GM12873 (cell line): ENCODE measurements around the gene ATP9B.

Experiments used
- TF ChIP-seq, protein P1 (sequence below): IDR thresholded peaks from 2 replicates; pipeline ENCODE4 v1.5.1; 2012; ENCODE audit warnings: low read depth, mild to moderate bottlenecking, moderate library complexity, low read length, control low read depth; ENCODE audit not compliant: insufficient read depth; ENCODE audit errors: missing control alignments

Gene ATP9B

DNA sequence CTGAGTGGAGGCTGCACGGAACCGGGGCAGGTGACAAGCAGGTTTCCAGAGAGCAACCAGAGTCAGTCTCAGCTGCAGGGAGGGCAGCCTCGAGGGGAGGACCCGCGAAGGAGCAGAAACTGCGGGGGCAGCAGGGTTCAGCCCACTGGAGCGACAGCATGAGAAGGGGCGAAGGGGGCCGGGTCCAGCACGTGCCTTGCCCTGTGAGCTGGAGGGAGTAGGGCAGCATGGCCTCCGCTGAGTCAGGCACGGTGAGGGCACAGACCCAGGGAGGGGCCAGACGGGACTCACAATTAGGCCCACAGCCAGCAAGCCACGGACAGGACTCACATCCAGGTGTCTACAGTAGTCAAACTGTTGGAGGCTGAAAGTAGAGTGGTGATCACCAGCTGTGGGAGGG lies 22.7 kb upstream of the ATP9B start:
- TF ChIP-seq, protein P1, sequence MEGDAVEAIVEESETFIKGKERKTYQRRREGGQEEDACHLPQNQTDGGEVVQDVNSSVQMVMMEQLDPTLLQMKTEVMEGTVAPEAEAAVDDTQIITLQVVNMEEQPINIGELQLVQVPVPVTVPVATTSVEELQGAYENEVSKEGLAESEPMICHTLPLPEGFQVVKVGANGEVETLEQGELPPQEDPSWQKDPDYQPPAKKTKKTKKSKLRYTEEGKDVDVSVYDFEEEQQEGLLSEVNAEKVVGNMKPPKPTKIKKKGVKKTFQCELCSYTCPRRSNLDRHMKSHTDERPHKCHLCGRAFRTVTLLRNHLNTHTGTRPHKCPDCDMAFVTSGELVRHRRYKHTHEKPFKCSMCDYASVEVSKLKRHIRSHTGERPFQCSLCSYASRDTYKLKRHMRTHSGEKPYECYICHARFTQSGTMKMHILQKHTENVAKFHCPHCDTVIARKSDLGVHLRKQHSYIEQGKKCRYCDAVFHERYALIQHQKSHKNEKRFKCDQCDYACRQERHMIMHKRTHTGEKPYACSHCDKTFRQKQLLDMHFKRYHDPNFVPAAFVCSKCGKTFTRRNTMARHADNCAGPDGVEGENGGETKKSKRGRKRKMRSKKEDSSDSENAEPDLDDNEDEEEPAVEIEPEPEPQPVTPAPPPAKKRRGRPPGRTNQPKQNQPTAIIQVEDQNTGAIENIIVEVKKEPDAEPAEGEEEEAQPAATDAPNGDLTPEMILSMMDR: no peak

GRCh38 chr18:79047556-79048244 lies 21.5 kb upstream of the ATP9B start:
- TF ChIP-seq, protein P1: no peak

GRCh38 chr18:79048245-79048632 lies 21.0 kb upstream of the ATP9B start:
- TF ChIP-seq, protein P1: no peak

GRCh38 chr18:79049506-79049905 lies 19.7 kb upstream of the ATP9B start:
- TF ChIP-seq, protein P1: no peak

DNA sequence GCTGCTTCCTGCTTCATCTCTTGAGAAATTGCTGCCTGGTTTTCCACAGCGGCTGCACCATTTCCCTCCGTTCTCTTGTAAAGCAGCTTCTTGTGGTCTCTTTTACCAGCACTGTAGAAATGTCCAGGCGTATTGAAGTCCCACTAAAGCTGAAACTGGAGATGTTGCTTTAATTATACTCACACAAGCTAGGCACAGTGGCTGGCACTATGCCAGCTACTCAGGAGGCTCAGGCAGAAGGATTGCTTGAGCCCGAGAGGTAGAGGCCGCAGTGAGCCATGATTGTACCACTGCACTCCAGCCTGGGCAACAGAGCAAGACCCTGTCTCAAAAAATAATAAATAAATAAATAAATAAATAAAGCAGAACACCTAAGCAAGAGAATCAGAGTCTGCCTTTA lies 19.2 kb upstream of the ATP9B start:
- TF ChIP-seq, protein P1: no peak

DNA sequence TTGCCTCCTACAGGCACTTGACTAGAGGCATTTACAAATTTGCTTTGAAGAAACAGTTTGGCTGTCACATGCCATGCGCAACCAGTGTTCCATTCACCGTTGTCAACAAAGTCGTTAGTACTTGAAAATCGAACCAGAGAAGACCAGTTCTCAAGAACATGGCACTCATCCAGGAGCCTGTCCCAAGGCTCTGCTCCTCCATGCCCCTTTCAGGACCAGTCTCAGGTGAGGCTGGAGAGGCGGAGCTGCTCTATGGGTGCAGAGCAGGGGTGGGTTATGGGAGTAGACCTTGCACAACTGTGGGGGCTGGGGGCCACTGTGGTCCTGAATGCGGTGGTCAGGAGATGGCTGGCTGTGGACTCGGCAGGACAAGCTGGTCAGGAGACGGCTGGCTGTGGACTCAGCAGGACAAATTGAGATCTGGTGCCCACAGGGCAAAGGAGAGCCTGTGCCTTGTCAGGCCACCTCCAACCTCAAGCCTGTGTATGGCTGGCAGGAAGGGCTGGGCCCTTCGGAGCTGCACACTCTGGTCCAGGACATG lies 12.3 kb upstream of the ATP9B start:
- TF ChIP-seq, protein P1: no peak

DNA sequence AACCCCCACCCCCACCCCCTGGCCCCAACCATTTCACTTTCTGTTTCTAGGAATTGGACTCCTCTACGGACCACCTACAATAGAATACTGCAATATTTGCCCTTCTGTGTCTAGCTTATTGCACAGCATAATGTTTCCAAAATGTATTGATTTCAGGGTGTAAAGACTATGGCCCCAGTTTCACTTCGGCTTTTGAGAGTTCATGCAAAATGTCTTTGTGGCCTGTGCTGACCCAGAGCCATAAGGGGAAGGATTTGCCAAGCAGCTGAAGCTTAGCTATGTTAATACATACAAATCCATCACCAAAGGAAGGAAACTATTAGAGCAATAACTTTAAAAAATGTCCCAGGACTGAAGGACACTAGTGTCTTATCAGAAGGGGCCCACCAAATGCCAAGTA lies 11.2 kb upstream of the ATP9B start:
- TF ChIP-seq, protein P1: no peak

DNA sequence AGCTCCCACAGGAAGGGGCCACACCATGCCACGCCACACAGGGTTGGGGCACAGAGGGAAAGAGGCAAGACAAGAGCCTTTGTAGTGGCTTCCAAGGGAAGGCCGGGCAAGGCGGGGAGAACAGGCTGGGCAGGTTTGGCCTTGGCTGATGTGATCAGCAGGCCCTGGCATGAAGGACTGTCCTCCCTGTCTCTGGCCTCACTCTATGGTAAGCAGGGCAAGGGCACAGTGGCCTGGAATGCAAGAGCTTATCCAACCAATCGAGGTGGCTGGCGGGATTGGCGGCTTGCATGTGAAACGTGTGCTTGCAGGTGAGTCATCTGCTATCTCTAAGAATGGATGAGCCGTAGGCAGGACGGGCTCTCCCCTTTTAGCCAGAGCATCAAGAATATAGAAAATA lies 6.4 kb upstream of the ATP9B start:
- TF ChIP-seq, protein P1: no peak
